Peyer's patch (tissue), 4 donors: ENCODE results near the gene MAB21L4. TPM values are rescaled to one million over a fixed set of nuclear protein-coding genes. Genes with fewer than 3 reads are reported as not detected.

Experiments used
- DNase-seq, 3 donors: peaks; one replicate each; pipeline ENCODE4 v3.0.0-alpha.2; 2017 to 2019
- H3K27ac ChIP-seq, 4 donors: fragments of 200-600 bp; sonication (generic); one replicate each; pipeline ENCODE4 v1.5.1; 2016 to 2019
- H3K27me3 ChIP-seq, 2 donors: fragments of 200-600 bp; sonication (generic); one replicate each; pipeline ENCODE4 v1.5.1; 2019
- H3K36me3 ChIP-seq, 3 donors: fragments of 200-600 bp; sonication (generic); one replicate each; pipeline ENCODE4 v1.5.1; 2016 to 2019
- H3K4me1 ChIP-seq, 4 donors: fragments of 200-600 bp; sonication (generic); one replicate each; pipeline ENCODE4 v1.5.1; 2016 to 2019
- H3K4me3 ChIP-seq, 4 donors: fragments of 200-600 bp; sonication (generic); 1 replicate in 3 of 4; 2 replicates in 1 of 4; pipeline ENCODE4 v1.5.1; 2016 to 2019; ENCODE audit warnings: mild to moderate bottlenecking in 1 of 4
- H3K9me3 ChIP-seq, 4 donors: fragments of 200-600 bp; sonication (generic); one replicate each; pipeline ENCODE4 v1.5.1; 2016 to 2019; ENCODE audit warnings: mild to moderate bottlenecking in 1 of 4
- POLR2A ChIP-seq, 2 donors: fragments of 450-650 bp; IDR thresholded peaks; one replicate each; pipeline ENCODE4 v1.5.1; 2017; ENCODE audit warnings: antibody characterized with exemption in 2 of 2, mild to moderate bottlenecking in 2 of 2, moderate library complexity in 2 of 2
- total RNA-seq, 4 donors: library from RNA; depleted of rRNA; stranded (reverse); fragments of >200 nt; gene quantifications; one replicate each; pipeline ENCODE4 v1.1.0, GENCODE V29; 2016
- TF ChIP-seq, protein P1 (sequence below), 6 experiments: fragments of 450-650 bp in 4 of 6; fragments of 200-600 bp in 2 of 6; sonication (generic) in 1 of 6; IDR thresholded peaks; one replicate each; pipeline ENCODE4 v1.5.1; 2017 to 2019; ENCODE audit warnings: antibody characterized with exemption in 6 of 6, mild to moderate bottlenecking in 3 of 6, moderate library complexity in 1 of 6

The MAB21L4 gene
- total RNA-seq, 4 donors from 2014 or later: 2.1 to 6.1 (median 3.7) TPM; not detected in 1

DNA sequence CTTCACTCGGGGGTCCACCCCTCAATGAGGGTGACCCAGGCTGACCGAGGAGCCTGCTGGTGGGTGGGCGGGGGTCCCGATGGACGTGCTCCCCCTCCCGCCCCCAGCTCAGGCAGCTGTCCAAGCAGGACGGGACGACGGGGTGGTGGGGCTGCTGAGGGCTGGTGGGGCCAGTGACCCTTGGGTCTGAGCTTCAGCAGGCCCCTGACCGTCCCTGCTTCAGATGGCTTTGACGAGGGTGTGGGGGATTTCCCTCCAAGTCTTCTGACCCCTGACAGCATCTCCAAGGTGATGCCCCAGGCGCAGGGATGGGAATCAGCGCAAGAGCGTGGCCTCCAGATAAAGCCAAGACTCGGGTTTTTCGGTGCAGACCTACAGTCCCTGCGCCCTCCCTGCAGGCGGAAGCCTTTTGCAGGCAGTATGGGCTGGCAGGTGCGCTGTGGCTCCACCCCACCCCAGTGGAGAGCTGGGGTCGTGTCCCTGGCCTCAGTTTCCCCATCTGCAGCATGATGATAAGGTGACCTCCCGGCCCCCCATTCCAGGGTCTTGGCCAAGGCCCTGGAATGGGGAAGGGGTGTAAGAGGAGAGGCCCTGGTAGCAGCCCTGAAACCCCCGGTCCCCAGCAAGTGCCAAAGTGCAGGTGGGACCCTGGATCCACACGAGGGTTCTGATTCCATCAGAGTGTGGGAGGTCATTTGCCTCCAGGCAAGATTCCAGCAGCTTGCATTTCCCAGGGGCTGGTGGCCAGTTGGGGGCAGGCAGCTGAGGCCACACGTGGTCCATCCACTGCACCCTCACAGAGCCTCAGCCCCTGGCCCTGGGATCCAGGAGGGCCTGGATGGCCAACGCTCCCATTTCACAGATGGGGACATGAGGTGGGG, 18.9 kb upstream of the MAB21L4 start:
- H3K27me3 ChIP-seq: peaks cover 0 to 6% of the 10 kb centered on the region in 2 donors

DNA sequence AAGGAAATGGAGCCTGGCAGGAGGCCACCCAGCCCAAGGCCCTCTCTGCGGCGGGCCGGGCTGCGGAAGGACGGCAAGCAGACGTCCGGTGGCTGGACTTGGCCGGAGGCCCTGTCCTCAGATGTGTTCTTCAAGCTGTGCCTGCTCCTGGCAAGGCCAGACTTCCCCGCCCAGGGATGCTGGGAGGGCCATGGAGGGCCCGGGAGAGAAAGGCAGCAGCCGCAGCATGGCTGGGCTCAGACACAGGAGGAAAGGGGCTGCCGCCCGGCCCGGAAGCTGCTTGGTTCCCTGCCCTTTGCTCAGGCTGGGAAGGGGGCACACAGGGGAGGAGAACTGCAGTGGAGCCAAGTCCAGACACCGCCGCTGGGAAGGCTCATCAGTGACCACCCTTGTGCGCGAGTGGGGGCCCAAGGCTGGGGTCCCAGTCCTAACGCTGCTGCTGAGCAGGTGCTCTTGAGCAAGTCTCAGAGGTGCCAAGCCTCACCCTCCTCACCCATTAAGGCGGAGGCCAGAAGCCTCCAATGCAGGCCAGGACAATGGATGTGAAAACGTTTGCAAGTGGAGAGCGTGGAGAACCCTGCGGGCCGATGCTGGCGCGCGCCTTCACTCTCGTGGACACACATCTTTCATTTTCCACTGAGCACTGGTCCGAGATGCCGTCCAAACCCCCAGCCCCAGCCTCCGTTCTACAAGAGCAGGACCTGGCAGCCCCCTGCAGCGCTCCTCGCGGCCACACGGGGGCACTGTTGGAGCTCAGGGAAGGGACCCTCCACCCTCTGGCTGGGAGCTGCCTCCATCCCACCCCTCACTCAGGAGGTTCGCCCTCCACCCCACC, 18.1 kb upstream of the MAB21L4 start:
- no peak for TF ChIP-seq POLR2A (IDR thresholded peaks at IDR 0.05)
- TF ChIP-seq, protein P1, sequence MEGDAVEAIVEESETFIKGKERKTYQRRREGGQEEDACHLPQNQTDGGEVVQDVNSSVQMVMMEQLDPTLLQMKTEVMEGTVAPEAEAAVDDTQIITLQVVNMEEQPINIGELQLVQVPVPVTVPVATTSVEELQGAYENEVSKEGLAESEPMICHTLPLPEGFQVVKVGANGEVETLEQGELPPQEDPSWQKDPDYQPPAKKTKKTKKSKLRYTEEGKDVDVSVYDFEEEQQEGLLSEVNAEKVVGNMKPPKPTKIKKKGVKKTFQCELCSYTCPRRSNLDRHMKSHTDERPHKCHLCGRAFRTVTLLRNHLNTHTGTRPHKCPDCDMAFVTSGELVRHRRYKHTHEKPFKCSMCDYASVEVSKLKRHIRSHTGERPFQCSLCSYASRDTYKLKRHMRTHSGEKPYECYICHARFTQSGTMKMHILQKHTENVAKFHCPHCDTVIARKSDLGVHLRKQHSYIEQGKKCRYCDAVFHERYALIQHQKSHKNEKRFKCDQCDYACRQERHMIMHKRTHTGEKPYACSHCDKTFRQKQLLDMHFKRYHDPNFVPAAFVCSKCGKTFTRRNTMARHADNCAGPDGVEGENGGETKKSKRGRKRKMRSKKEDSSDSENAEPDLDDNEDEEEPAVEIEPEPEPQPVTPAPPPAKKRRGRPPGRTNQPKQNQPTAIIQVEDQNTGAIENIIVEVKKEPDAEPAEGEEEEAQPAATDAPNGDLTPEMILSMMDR (IDR thresholded peaks at IDR 0.05): peak; percentile 52 to 78 (median 62)
- H3K27me3 ChIP-seq: peaks cover 0 to 6% of the 10 kb centered on the region in 2 donors
- no peaks in the 10 kb centered on the region for H3K9me3 ChIP-seq
- no peak overlapping the region for H3K4me3 ChIP-seq
- peaks cover 0 to 30% (median 4%) of the 10 kb centered on the region in 4 donors for H3K4me1 ChIP-seq
- DNase-seq: peak; percentile 51 to 75 (median 71)
- H3K27ac ChIP-seq: peak overlapping the region in 3 of 4 donors; percentile 0 to 43 (median 23)
- H3K36me3 ChIP-seq: no peaks in the 10 kb centered on the region

More for the DNA sequence above, 18.9 kb upstream of the MAB21L4 start:
- no peaks in the 10 kb centered on the region for H3K36me3 ChIP-seq
- peaks cover 0 to 30% (median 4%) of the 10 kb centered on the region in 4 donors for H3K4me1 ChIP-seq
- TF ChIP-seq POLR2A (IDR thresholded peaks at IDR 0.05): no peak
- TF ChIP-seq, protein P1 (IDR thresholded peaks at IDR 0.05): no peak
- peak overlapping the region in 1 of 4 donors; percentile 23 for H3K27ac ChIP-seq
- no peaks in the 10 kb centered on the region for H3K9me3 ChIP-seq
- DNase-seq: no peak
- no peak overlapping the region for H3K4me3 ChIP-seq

DNA sequence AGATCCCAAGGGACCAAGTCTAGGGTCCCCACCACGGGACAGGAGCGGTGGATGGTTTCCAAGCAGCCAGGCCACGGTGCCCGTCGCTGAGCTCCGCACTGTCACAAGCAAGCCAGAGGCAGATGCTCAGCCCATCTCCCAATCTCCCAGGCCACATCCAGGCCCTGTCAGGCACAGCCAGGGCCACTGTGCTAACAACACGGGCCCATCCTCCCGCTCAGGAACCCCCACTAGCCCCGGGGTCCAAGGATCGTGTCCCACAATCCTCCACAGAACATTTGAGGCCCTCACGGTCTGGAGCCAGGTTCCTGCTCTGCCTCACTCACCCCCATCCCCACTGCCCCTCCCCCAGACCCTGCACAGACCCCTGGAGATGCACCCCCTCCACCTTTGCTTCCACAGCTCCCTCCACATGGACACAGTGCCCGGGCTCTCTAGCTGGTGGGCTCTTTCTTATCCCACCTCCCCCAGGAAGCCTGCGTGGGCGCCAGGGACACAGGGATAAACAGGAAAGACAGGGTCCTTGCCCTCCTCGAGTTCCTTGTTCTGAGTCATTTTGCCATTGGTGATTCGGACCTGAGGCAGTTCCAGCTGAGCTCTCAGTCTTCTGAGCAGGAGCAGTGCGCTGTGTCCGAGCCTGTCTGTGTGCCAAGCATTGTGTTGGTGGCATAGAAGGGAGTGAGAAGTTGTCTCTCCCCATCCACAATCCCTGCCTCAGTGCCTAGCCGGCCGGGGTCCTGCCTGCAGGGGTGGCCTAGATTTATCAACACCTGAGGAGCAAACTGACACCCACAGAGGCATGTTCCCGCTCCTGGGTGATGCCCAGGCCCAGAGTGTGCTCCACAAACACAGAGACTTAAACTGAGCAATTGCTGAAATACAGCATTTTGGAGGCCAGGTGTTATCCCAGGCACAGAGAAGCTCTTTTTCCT, 17.2 kb upstream of the MAB21L4 start:
- no peaks in the 10 kb centered on the region for H3K36me3 ChIP-seq
- peak overlapping the region in 1 of 4 donors; percentile 0 for H3K27ac ChIP-seq
- no peaks in the 10 kb centered on the region for H3K9me3 ChIP-seq
- no peak for DNase-seq
- TF ChIP-seq, protein P1 (IDR thresholded peaks at IDR 0.05): no peak
- no peak for TF ChIP-seq POLR2A (IDR thresholded peaks at IDR 0.05)
- H3K4me3 ChIP-seq: no peak overlapping the region
- H3K27me3 ChIP-seq: peaks cover 0 to 6% of the 10 kb centered on the region in 2 donors
- peaks cover 0 to 30% (median 4%) of the 10 kb centered on the region in 4 donors for H3K4me1 ChIP-seq

DNA sequence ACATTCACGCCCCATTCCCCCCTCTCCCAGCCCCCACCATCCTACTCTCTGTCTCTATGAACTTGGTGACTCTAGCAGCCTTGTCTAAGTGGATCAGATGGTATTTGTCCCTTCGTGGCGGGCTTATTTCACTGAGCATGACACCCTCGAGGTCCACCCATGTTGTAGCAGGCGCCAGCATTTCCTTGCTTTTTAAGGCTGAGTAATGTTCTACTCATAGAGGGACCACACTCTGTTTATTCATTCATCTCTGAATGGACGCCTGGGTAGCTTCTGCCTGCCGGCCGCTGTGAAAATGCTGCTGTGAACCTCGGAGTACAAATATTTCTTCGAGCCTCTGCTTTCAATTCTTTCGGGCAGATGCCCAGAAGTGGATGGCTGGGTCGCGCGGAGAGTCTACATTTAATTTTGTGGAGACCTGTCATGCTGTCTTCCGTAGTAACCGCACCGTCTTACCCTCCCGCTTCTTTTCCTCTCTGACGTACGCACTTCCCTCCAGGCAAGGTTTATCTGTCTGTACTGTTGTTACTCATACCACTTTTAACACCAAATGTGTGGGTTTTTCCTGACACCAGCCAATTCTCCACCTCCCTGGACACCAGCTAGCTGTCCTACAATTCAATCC, 15.8 kb upstream of the MAB21L4 start:
- peaks cover 0 to 6% of the 10 kb centered on the region in 2 donors for H3K27me3 ChIP-seq
- peaks cover 0 to 24% (median 4%) of the 10 kb centered on the region in 4 donors for H3K4me1 ChIP-seq
- TF ChIP-seq POLR2A (IDR thresholded peaks at IDR 0.05): no peak
- TF ChIP-seq, protein P1 (IDR thresholded peaks at IDR 0.05): no peak
- no peaks in the 10 kb centered on the region for H3K36me3 ChIP-seq
- no peak overlapping the region for H3K4me3 ChIP-seq
- no peak overlapping the region for H3K27ac ChIP-seq
- no peak for DNase-seq
- H3K9me3 ChIP-seq: no peaks in the 10 kb centered on the region
